GM23338 (cell line): ENCODE data around the gene C2orf92.

Experiments used
- CTCF ChIP-seq, 2 experiments: fragments of 200-600 bp in 1 of 2; sonication (generic) in 1 of 2; conservative IDR thresholded peaks; 2 replicates each; pipeline versions ENCODE4 v1.5.1 to v1.6.1; 2016 to 2017; ENCODE audit warnings: antibody characterized with exemption in 2 of 2, low read depth in 2 of 2, mild to moderate bottlenecking in 2 of 2, moderate library complexity in 1 of 2
- EZH2phosphoT487 ChIP-seq: fragments of 200-600 bp; sonication (generic); IDR thresholded peaks from one replicate; pipeline ENCODE4 v1.8.1; 2018; ENCODE audit warnings: antibody characterized with exemption; ENCODE audit not compliant: unreplicated experiment
- NANOG ChIP-seq: IDR thresholded peaks from 2 replicates; pipeline ENCODE4 v1.6.1; 2016; ENCODE audit warnings: antibody characterized with exemption, borderline replicate concordance

- TF ChIP-seq NANOG: no peak
- TF ChIP-seq CTCF (conservative IDR thresholded peaks at IDR 0.05; ENCODE audit: low read depth in 2 of 2): no peak
- no peak for TF ChIP-seq EZH2phosphoT487
These were observed 63.2 kb downstream of the C2orf92 start for GRCh38 chr2:97732436-97733340.
